GM12892 (cell line): ENCODE results near the gene GPR152.

ENCODE experiments used
- POLR2A ChIP-seq: IDR thresholded peaks from 2 replicates; pipeline ENCODE4 v1.6.1; 2011; ENCODE audit warnings: low read depth, low read length, control low read depth
- TAF1 ChIP-seq: IDR thresholded peaks from 2 replicates; pipeline ENCODE4 v1.6.1; 2011; ENCODE audit warnings: low read depth, mild to moderate bottlenecking, control low read depth, low read length, borderline replicate concordance

- TF ChIP-seq POLR2A, result no peak
- no peak for TF ChIP-seq TAF1
These were observed 46.0 kb upstream of the GPR152 start for GRCh38 chr11:67498544-67498972.
